Endothelial cell of umbilical vein (primary cell): ENCODE results near the gene ARMH3. TPM values are rescaled to one million over a fixed set of nuclear protein-coding genes. Genes with fewer than 3 reads are reported as not detected.
A peak's percentile ranks its signal among the peaks of the same experiment; 100 is the strongest.
"Not testable (repeated sequence)": the region's sequence is repeated elsewhere in the genome, so short reads cannot be mapped to it uniquely, and the experiment has no call there.

Experiments used
- BruUV-seq: library from RNA; stranded (reverse); fragments of 400-500 nt; replicated peaks from 2 replicates; lab custom pipeline; 2021; lab: Mats Ljungman, UMichigan
- CTCF ChIA-PET: fragments of 300-600, 350-600 bp; sonication (Branson Sonifier 250); formaldehyde crosslinking; loops from one replicate; lab custom pipeline; 2021; ENCODE audit warnings: antibody characterized with exemption, inconsistent platforms; lab: Charles Lee
- POLR2A ChIA-PET: fragments of 300-600, 350-600 bp; sonication (Branson Sonifier 250); formaldehyde crosslinking; loops from one replicate; lab custom pipeline; 2021; ENCODE audit warnings: antibody characterized with exemption, inconsistent platforms; lab: Charles Lee
- DNase-seq: peaks from one replicate; pipeline ENCODE4 v3.0.0-alpha.2; 2011; ENCODE audit warnings: low read depth, low spot score
- FAIRE-seq: peaks from 2 replicates; lab custom pipeline; 2011; peaks lifted over from hg19 to GRCh38; lab: Jason Lieb, UNC
- H2AFZ ChIP-seq: 2 replicates; pipeline ENCODE4 v1.6.0; 2012; ENCODE audit warnings: low read depth, low read length, control low read depth, inconsistent platforms
- H3K27ac ChIP-seq: 2 replicates; pipeline ENCODE4 v1.5.1; 2011; ENCODE audit warnings: low read depth, mild to moderate bottlenecking, control low read depth, low read length, moderate library complexity; ENCODE audit not compliant: insufficient read depth
- H3K27me3 ChIP-seq, 2 experiments: 2 replicates each; pipeline versions ENCODE4 v1.6.0 to v1.6.1; 2011; ENCODE audit warnings: low read length in 2 of 2, mixed read lengths in 1 of 2; ENCODE audit not compliant: control insufficient read depth in 2 of 2, insufficient read depth in 2 of 2
- H3K36me3 ChIP-seq, 2 experiments: 2 replicates in 1 of 2; 3 replicates in 1 of 2; pipeline ENCODE4 v1.5.1; 2011; ENCODE audit warnings: low read length in 2 of 2, mild to moderate bottlenecking in 1 of 2, moderate library complexity in 1 of 2; ENCODE audit not compliant: control insufficient read depth in 2 of 2, insufficient read depth in 2 of 2; ENCODE audit errors: extremely low read depth in 1 of 2
- H3K4me1 ChIP-seq: 3 replicates; pipeline ENCODE4 v1.5.1; 2011; ENCODE audit warnings: mild to moderate bottlenecking, low read length; ENCODE audit not compliant: control insufficient read depth, insufficient read depth; ENCODE audit errors: extremely low read depth
- H3K4me2 ChIP-seq: 2 replicates; pipeline ENCODE4 v1.6.1; 2011; ENCODE audit warnings: low read length, control low read depth, mixed read lengths; ENCODE audit not compliant: insufficient read depth
- H3K4me3 ChIP-seq, 3 experiments: fragments of 200-600 bp in 1 of 3; sonication (generic), shearing (Covaris generic) in 1 of 3; replicated peaks in 1 of 3; 2 replicates each; pipeline ENCODE4 v1.5.1; 2011 to 2016; ENCODE audit warnings: control low read depth in 3 of 3, low read length in 3 of 3, mild to moderate bottlenecking in 2 of 3, inconsistent platforms in 1 of 3, low read depth in 1 of 3, moderate library complexity in 1 of 3; ENCODE audit not compliant: insufficient read depth in 1 of 3
- H3K79me2 ChIP-seq: 2 replicates; pipeline ENCODE4 v1.6.0; 2012; ENCODE audit warnings: low read length, inconsistent platforms; ENCODE audit not compliant: control insufficient read depth, insufficient read depth
- H3K9ac ChIP-seq: replicated peaks from 2 replicates; pipeline ENCODE3; 2011; ENCODE audit warnings: low read length, control low read depth; ENCODE audit not compliant: insufficient read depth; ENCODE audit errors: extremely low read depth
- H3K9me1 ChIP-seq: replicated peaks from 3 replicates; pipeline ENCODE4 v1.6.0; 2011; ENCODE audit warnings: mild to moderate bottlenecking, low read length; ENCODE audit not compliant: control insufficient read depth, insufficient read depth; ENCODE audit errors: extremely low read depth
- H3K9me3 ChIP-seq: replicated peaks from 2 replicates; pipeline ENCODE4 v1.5.1; 2012; ENCODE audit warnings: low read length, inconsistent platforms; ENCODE audit not compliant: control insufficient read depth, insufficient read depth
- H4K20me1 ChIP-seq: replicated peaks from 2 replicates; pipeline ENCODE3; 2011; ENCODE audit warnings: mild to moderate bottlenecking, low read length; ENCODE audit not compliant: control insufficient read depth, insufficient read depth; ENCODE audit errors: extremely low read depth
- EZH2 ChIP-seq: IDR thresholded peaks from 2 replicates; pipeline ENCODE4 v1.6.1; 2012; ENCODE audit warnings: borderline replicate concordance, low read depth, mild to moderate bottlenecking, moderate library complexity, low read length, inconsistent platforms; ENCODE audit not compliant: severe bottlenecking
- GATA2 ChIP-seq: IDR thresholded peaks from 2 replicates; pipeline ENCODE4 v1.7.0; 2011; ENCODE audit warnings: low read depth, mild to moderate bottlenecking, moderate library complexity, mixed read lengths, low read length; ENCODE audit not compliant: insufficient read length, insufficient read depth
- JUN ChIP-seq: IDR thresholded peaks from 2 replicates; pipeline ENCODE4 v1.6.1; 2011; ENCODE audit warnings: borderline replicate concordance, low read depth; ENCODE audit not compliant: insufficient read length, insufficient read depth
- dilution Hi-C: fragments of 300-500 bp; cut with MboI; formaldehyde crosslinking; loops from one replicate; pipeline ENCODE4 v1.15.0; 2019; ENCODE audit warnings: low sequenced_read_pairs; ENCODE audit not compliant: extremely low pct_ligation_motif_present
- intact Hi-C: fragments of 100-400 bp; cut with micrococcal nuclease; formaldehyde crosslinking; loops from one replicate; pipeline ENCODE4 v1.10.0; 2022
- polyA plus RNA-seq, 4 experiments: library from polyadenylated mRNA; depleted of rRNA in 3 of 4; stranded (reverse) in 3 of 4; unstranded in 1 of 4; fragments of >200 nt; gene quantifications; 2 replicates each; pipeline versions ENCODE4 v1.2.1 to v1.2.3, GENCODE V29; 2011 to 2012; ENCODE audit warnings: missing spikeins in 1 of 4
- total RNA-seq: library from RNA; stranded (reverse); gene quantifications from 2 replicates; pipeline ENCODE4 v1.2.3, GENCODE V29; 2021

Gene ARMH3
- total and polyA plus RNA-seq, 2 donors (not counting 3 experiments of a cell fraction or from before 2014, with no cell fraction given), result 13.1 to 17.6 TPM

- Histone ChIP-seq H3K4me2 (no peak overlapping the region), H2AFZ (no peak overlapping the region), H3K36me3 (peaks cover 0 to 3% of the 10 kb centered on the region in 2 experiments), H4K20me1 (no peaks in the 10 kb centered on the region), H3K9ac (no peak overlapping the region), H3K79me2 (no peaks in the 10 kb centered on the region), H3K9me1 (no peaks in the 10 kb centered on the region), H3K4me1 (peaks cover 7% of the 10 kb centered on the region), H3K4me3 (no peak overlapping the region), H3K27ac (no peak overlapping the region), H3K27me3 (no peaks in the 10 kb centered on the region), H3K9me3 (no peaks in the 10 kb centered on the region)
- FAIRE-seq (peak; percentile 15), DNase-seq (peak; percentile 47)
- CTCF ChIA-PET, result interaction anchor here (0.8 to 1.2 kb wide), 3 partner anchors 23 to 146 kb away, joined by 4 to 6 read pairs (median 6); no protein-coding TSS in a partner anchor
- TF ChIP-seq EZH2 (no peak), JUN (no peak), GATA2 (peak; percentile 63)
- BruUV-seq, result no TSS peak
- intact Hi-C loops, result loop anchor here (1.0 kb wide), 1 partner anchor 12 kb away; no protein-coding TSS in a partner anchor
- POLR2A ChIA-PET, result no interaction called here
- dilution Hi-C loops, result loop anchor here (25.0 kb wide), 1 partner anchor 99 kb away; no protein-coding TSS in a partner anchor
Measured at GRCh38 chr10:101986624-101986971, 69.4 kb downstream of the ARMH3 start.

- H4K20me1 ChIP-seq, DNase-seq, intact Hi-C loops, H3K9me3 ChIP-seq, FAIRE-seq, H3K4me1 ChIP-seq, H3K4me3 ChIP-seq, H3K27ac ChIP-seq, H3K9ac ChIP-seq, POLR2A ChIA-PET, H3K36me3 ChIP-seq, H3K9me1 ChIP-seq, H2AFZ ChIP-seq, H3K79me2 ChIP-seq, BruUV-seq, H3K4me2 ChIP-seq, H3K27me3 ChIP-seq: not testable (repeated sequence)
- dilution Hi-C loops, result loop anchor here (25.0 kb wide), 1 partner anchor 93 kb away; no protein-coding TSS in a partner anchor
- CTCF ChIA-PET, result interaction anchor here (2.0 to 2.5 kb wide), 2 partner anchors 29 to 90 kb away, joined by 12 to 13 read pairs; no protein-coding TSS in a partner anchor
Measured at GRCh38 chr10:101980677-101981076, 75.3 kb downstream of the ARMH3 start.
